Measurements from ENCODE around the gene TMEM186.

- TF ChIP-seq CTCF (conservative IDR thresholded peaks at IDR 0.05; ENCODE audit: low read depth, low read length) (no peak), BHLHE40 (IDR thresholded peaks at IDR 0.05; ENCODE audit: low read depth, low read length) (no peak), POLR2A (IDR thresholded peaks at IDR 0.05; ENCODE audit: low read depth, low read length) (no peak), RAD21 (IDR thresholded peaks at IDR 0.05; ENCODE audit: low read length) (no peak), SMC3 (IDR thresholded peaks at IDR 0.05; ENCODE audit: low read depth, low read length) (no peak), FOS (IDR thresholded peaks at IDR 0.05; ENCODE audit: low read depth, low read length) (no peak), RFX5 (IDR thresholded peaks at IDR 0.05; ENCODE audit: low read depth, low read length) (no peak), CEBPB (IDR thresholded peaks at IDR 0.05; ENCODE audit: low read depth, low read length) (no peak), MXI1 (IDR thresholded peaks at IDR 0.05; ENCODE audit: borderline replicate concordance, low read depth, low read length) (no peak), USF2 (IDR thresholded peaks at IDR 0.05; ENCODE audit: low read depth, low read length) (no peak), ELK1 (IDR thresholded peaks at IDR 0.05; ENCODE audit: borderline replicate concordance, low read depth, low read length) (no peak), MAZ (IDR thresholded peaks at IDR 0.05; ENCODE audit: borderline replicate concordance, low read depth, low read length) (no peak), RCOR1 (IDR thresholded peaks at IDR 0.05; ENCODE audit: insufficient replicate concordance, low read length) (no peak), CHD1 (IDR thresholded peaks at IDR 0.05; ENCODE audit: low read depth, low read length) (no peak)
Measured at GRCh38 chr16:8795818-8796217, 1.6 kb downstream of the TMEM186 start.
